Measurements from ENCODE around the gene HPDL.

Gene HPDL

DNA sequence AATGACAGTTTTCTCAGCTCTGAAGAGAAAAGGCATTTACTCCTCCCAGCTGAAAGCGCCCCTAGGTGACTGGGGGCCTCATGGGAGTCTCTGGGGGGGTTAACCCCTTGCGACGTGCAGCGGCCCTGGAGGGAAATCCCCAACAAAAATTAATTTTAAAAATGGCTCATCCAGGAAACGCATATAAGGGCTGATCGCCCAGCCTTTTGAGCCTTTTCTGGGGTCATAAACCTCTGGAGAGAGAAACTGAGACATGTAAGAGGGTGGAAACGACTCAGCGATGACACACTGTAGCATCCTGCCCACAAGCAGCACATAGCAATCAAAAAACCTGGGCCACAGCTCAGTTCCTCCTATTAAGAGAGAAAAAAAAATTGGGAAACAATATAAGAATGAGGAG lies 20.4 kb upstream of the HPDL start:
- TF ChIP-seq, protein P1, sequence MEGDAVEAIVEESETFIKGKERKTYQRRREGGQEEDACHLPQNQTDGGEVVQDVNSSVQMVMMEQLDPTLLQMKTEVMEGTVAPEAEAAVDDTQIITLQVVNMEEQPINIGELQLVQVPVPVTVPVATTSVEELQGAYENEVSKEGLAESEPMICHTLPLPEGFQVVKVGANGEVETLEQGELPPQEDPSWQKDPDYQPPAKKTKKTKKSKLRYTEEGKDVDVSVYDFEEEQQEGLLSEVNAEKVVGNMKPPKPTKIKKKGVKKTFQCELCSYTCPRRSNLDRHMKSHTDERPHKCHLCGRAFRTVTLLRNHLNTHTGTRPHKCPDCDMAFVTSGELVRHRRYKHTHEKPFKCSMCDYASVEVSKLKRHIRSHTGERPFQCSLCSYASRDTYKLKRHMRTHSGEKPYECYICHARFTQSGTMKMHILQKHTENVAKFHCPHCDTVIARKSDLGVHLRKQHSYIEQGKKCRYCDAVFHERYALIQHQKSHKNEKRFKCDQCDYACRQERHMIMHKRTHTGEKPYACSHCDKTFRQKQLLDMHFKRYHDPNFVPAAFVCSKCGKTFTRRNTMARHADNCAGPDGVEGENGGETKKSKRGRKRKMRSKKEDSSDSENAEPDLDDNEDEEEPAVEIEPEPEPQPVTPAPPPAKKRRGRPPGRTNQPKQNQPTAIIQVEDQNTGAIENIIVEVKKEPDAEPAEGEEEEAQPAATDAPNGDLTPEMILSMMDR (IDR thresholded peaks at IDR 0.05; ENCODE audit: control insufficient read depth, insufficient read depth, low read depth, low read length, missing control alignments), result no peak
- peak; percentile 7 for DNase-seq (ENCODE audit: low read depth)
- no peak overlapping the region for H3K4me3 ChIP-seq (ENCODE audit: control insufficient read depth, low read depth, low read length)

DNA sequence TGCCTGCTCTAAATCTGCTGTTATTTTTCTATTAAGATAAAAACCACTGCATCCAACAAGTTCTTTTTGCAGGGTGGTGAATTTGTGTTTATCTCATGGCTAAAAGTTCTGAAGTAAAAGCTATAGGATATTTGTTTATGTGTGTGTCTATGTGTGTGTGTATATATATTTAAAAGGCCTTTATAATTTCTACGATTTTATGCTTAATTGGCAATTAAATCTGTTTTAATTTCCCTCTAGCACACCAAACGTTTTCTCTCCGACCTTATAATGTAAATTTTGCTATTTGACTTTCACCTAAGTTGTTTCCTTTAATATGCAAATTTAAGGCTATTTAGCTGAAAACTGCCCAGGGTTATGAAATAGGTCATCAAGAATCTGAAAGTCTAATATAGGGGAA lies 19.8 kb upstream of the HPDL start:
- TF ChIP-seq, protein P1 (IDR thresholded peaks at IDR 0.05; ENCODE audit: control insufficient read depth, insufficient read depth, low read depth, low read length, missing control alignments), result no peak
- H3K4me3 ChIP-seq (ENCODE audit: control insufficient read depth, low read depth, low read length), result no peak overlapping the region
- DNase-seq (ENCODE audit: low read depth), result no peak

GRCh38 chr1:45314266-45314665 lies 12.4 kb upstream of the HPDL start:
- DNase-seq (ENCODE audit: low read depth), result no peak
- TF ChIP-seq, protein P1 (IDR thresholded peaks at IDR 0.05; ENCODE audit: control insufficient read depth, insufficient read depth, low read depth, low read length, missing control alignments), result no peak
- no peak overlapping the region for H3K4me3 ChIP-seq (ENCODE audit: control insufficient read depth, low read depth, low read length)

DNA sequence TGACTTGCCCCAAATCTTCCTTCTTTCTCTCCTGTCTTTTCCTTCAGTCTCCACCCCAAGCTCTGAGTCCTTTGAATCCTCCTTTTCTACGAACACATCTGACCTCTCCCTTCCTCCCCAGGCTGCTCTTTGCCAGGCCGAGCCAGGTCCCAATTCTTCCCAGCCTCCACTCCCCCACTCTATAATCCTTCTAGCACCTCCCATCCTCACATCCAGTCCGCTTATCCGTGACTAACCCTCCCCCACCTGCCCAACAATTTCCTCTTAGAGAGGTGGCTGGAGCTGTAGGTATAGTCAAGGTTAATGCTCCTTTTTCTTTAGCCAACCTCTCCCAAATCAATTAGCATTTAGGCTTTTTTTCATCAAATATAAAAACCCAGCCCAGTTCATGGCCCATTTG lies 9.5 kb upstream of the HPDL start:
- TF ChIP-seq, protein P1 (IDR thresholded peaks at IDR 0.05; ENCODE audit: control insufficient read depth, insufficient read depth, low read depth, low read length, missing control alignments), result no peak
- no peak overlapping the region for H3K4me3 ChIP-seq (ENCODE audit: control insufficient read depth, low read depth, low read length)
- DNase-seq (ENCODE audit: low read depth), result no peak

DNA sequence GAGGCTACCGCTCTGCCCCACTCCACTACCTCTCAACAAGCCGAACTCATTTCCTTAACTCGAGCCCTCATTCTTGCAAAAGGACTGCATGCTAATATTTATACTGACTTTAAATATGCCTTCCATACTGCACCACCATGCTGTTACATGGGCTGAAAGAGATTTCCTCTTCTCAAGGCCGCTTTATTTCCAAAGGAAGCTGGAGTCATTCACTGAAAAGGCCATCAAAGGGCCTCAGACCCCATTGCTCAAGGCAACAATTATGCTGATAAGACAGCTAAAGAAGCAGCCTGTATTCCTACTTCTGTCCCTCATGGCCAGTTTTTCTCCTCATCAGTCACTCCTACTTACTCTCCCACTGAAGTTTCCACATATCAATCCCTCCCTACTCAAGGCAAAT lies 6.9 kb upstream of the HPDL start:
- TF ChIP-seq, protein P1 (IDR thresholded peaks at IDR 0.05; ENCODE audit: control insufficient read depth, insufficient read depth, low read depth, low read length, missing control alignments), result no peak
- no peak overlapping the region for H3K4me3 ChIP-seq (ENCODE audit: control insufficient read depth, low read depth, low read length)
- DNase-seq (ENCODE audit: low read depth), result no peak

GRCh38 chr1:45321444-45321843 lies 5.3 kb upstream of the HPDL start:
- no peak for DNase-seq (ENCODE audit: low read depth)
- H3K4me3 ChIP-seq (ENCODE audit: control insufficient read depth, low read depth, low read length), result no peak overlapping the region
- TF ChIP-seq, protein P1 (IDR thresholded peaks at IDR 0.05; ENCODE audit: control insufficient read depth, insufficient read depth, low read depth, low read length, missing control alignments), result no peak

- TF ChIP-seq, protein P1 (IDR thresholded peaks at IDR 0.05; ENCODE audit: control insufficient read depth, insufficient read depth, low read depth, low read length, missing control alignments), result no peak
- DNase-seq (ENCODE audit: low read depth), result no peak
- H3K4me3 ChIP-seq (ENCODE audit: control insufficient read depth, low read depth, low read length), result no peak overlapping the region
Measured at GRCh38 chr1:45322486-45323040, 4.1 kb upstream of the HPDL start.

Data from AG09309 (cell line).